SK-N-SH treated with all-trans-retinoic acid at 6 μM for 48 hours (cell line): ENCODE results near the gene HEATR1.

Experiments used
- ATAC-seq: fragments of 200-7000 bp; cut with Tn5 transposase; 3 replicates; pipeline ENCODE4 v1.9.1; 2020; ENCODE audit warnings: mild to moderate bottlenecking, moderate library complexity
- ARNTL ChIP-seq: fragments of 450-650 bp; formaldehyde crosslinking; IDR thresholded peaks from 2 replicates; pipeline ENCODE4 v1.5.0; 2020; ENCODE audit warnings: low read depth, mild to moderate bottlenecking, moderate library complexity, borderline replicate concordance
- CREB5 ChIP-seq: fragments of 250-450 bp; sonication (Bioruptor Pico); IDR thresholded peaks from 2 replicates; pipeline ENCODE4 v1.5.1; 2020; ENCODE audit warnings: low read depth, mild to moderate bottlenecking, moderate library complexity
- CSDC2 ChIP-seq: fragments of 250-450 bp; sonication (Bioruptor Pico); IDR thresholded peaks from 2 replicates; pipeline ENCODE4 v1.5.0; 2020; ENCODE audit warnings: mild to moderate bottlenecking, moderate library complexity
- ESRRG ChIP-seq: fragments of 250-450 bp; sonication (Bioruptor Pico); IDR thresholded peaks from 2 replicates; pipeline ENCODE4 v1.6.1; 2021; ENCODE audit warnings: mild to moderate bottlenecking
- GLIS3 ChIP-seq: fragments of 250-450 bp; sonication (Bioruptor Pico); IDR thresholded peaks from 2 replicates; pipeline ENCODE4 v1.5.0; 2020; ENCODE audit warnings: mild to moderate bottlenecking, moderate library complexity
- ISL1 ChIP-seq: fragments of 250-450 bp; sonication (Bioruptor Pico); IDR thresholded peaks from 2 replicates; pipeline ENCODE4 v2.1.2; 2022; ENCODE audit warnings: mild to moderate bottlenecking, moderate library complexity
- OSR1 ChIP-seq: fragments of 250-450 bp; sonication (Bioruptor Pico); IDR thresholded peaks from 2 replicates; pipeline ENCODE4 v1.8.0; 2022; ENCODE audit warnings: moderate library complexity, mild to moderate bottlenecking, inconsistent platforms
- PATZ1 ChIP-seq: fragments of 250-450 bp; sonication (Bioruptor Pico); IDR thresholded peaks from 2 replicates; pipeline ENCODE4 v1.8.0; 2020; ENCODE audit warnings: mild to moderate bottlenecking, moderate library complexity, borderline replicate concordance
- PPARA ChIP-seq: fragments of 250-450 bp; sonication (Bioruptor Pico); IDR thresholded peaks from 2 replicates; pipeline ENCODE4 v1.5.0; 2020; ENCODE audit warnings: mild to moderate bottlenecking, borderline replicate concordance
- RARB ChIP-seq: fragments of 250-450 bp; sonication (Bioruptor Pico); IDR thresholded peaks from 2 replicates; pipeline ENCODE4 v1.8.0; 2021; ENCODE audit warnings: mild to moderate bottlenecking, moderate library complexity
- SNAI2 ChIP-seq: fragments of 250-450 bp; sonication (Bioruptor Pico); IDR thresholded peaks from 2 replicates; pipeline ENCODE4 v1.5.0; 2020; ENCODE audit warnings: mild to moderate bottlenecking, moderate library complexity
- TCF4 ChIP-seq: fragments of 250-450 bp; sonication (Bioruptor Pico); IDR thresholded peaks from 2 replicates; pipeline ENCODE4 v1.8.0; 2021; ENCODE audit warnings: mild to moderate bottlenecking, moderate library complexity, borderline replicate concordance
- TOX ChIP-seq: fragments of 250-450 bp; sonication (Bioruptor Pico); IDR thresholded peaks from 2 replicates; pipeline ENCODE4 v1.8.0; 2021; ENCODE audit warnings: mild to moderate bottlenecking, moderate library complexity, borderline replicate concordance
- TSHZ2 ChIP-seq: fragments of 250-450 bp; sonication (Bioruptor Pico); IDR thresholded peaks from 2 replicates; pipeline ENCODE4 v1.5.0; 2020; ENCODE audit warnings: mild to moderate bottlenecking, moderate library complexity
- ZC3H10 ChIP-seq: fragments of 250-450 bp; sonication (Bioruptor Pico); IDR thresholded peaks from 2 replicates; pipeline ENCODE4 v1.5.1; 2021; ENCODE audit warnings: mild to moderate bottlenecking, moderate library complexity
- ZFP3 ChIP-seq: fragments of 250-450 bp; sonication (Bioruptor Pico); IDR thresholded peaks from 2 replicates; pipeline ENCODE4 v1.5.0; 2020; ENCODE audit warnings: mild to moderate bottlenecking, moderate library complexity
- ZFP30 ChIP-seq: fragments of 450-650 bp; formaldehyde crosslinking; IDR thresholded peaks from 2 replicates; pipeline ENCODE4 v1.5.0; 2022; ENCODE audit warnings: mild to moderate bottlenecking, moderate library complexity
- ZNF565 ChIP-seq: fragments of 450-650 bp; formaldehyde crosslinking; conservative IDR thresholded peaks from 2 replicates; pipeline ENCODE4 v1.5.0; 2020; ENCODE audit warnings: low read depth, mild to moderate bottlenecking, moderate library complexity
- ZNF70 ChIP-seq: fragments of 450-650 bp; formaldehyde crosslinking; IDR thresholded peaks from 2 replicates; pipeline ENCODE4 v1.5.0; 2020; ENCODE audit warnings: mild to moderate bottlenecking, moderate library complexity
- ZNF8 ChIP-seq: fragments of 450-650 bp; formaldehyde crosslinking; IDR thresholded peaks from 2 replicates; pipeline ENCODE4 v1.5.0; 2020; ENCODE audit warnings: mild to moderate bottlenecking, moderate library complexity
- TF ChIP-seq, protein P1 (sequence below): fragments of 250-450 bp; sonication (Bioruptor Pico); IDR thresholded peaks from 2 replicates; pipeline ENCODE4 v1.8.0; 2021; ENCODE audit warnings: low read depth, mild to moderate bottlenecking, moderate library complexity, borderline replicate concordance
- TF ChIP-seq, protein P2 (sequence below): fragments of 250-450 bp; sonication (Bioruptor Pico); IDR thresholded peaks from 2 replicates; pipeline ENCODE4 v1.5.1; 2021; ENCODE audit warnings: mild to moderate bottlenecking, moderate library complexity

Gene HEATR1

DNA sequence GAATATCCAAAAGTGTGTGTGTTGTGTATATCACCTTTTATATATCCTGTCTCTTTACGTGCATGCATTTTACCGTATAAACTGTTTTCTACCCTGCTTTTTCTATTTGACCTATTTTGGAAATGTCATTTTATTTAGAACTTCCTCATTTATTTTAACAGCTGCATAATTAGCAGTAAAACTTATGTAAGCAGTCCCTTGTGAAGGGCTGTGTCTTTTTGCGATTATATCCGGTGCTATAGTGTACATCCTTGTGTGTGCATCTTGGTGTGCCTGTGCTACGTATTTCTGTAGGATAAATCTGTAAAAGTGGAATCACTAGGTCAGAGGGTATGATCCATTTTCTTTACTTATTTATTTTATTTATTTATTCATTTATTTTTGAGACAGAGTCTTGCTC lies 73.4 kb downstream of the HEATR1 start:
- ATAC-seq: no peak
- no peak for TF ChIP-seq RARB
- TF ChIP-seq, protein P1, sequence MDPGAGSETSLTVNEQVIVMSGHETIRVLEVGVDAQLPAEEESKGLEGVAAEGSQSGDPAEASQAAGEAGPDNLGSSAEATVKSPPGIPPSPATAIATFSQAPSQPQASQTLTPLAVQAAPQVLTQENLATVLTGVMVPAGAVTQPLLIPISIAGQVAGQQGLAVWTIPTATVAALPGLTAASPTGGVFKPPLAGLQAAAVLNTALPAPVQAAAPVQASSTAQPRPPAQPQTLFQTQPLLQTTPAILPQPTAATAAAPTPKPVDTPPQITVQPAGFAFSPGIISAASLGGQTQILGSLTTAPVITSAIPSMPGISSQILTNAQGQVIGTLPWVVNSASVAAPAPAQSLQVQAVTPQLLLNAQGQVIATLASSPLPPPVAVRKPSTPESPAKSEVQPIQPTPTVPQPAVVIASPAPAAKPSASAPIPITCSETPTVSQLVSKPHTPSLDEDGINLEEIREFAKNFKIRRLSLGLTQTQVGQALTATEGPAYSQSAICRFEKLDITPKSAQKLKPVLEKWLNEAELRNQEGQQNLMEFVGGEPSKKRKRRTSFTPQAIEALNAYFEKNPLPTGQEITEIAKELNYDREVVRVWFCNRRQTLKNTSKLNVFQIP (CRISPR knock-in tag): no peak
- no peak for TF ChIP-seq ESRRG
- TF ChIP-seq PATZ1 (CRISPR knock-in tag): no peak
- TF ChIP-seq PPARA (CRISPR knock-in tag): no peak
- TF ChIP-seq ZNF565: no peak
- no peak for TF ChIP-seq ZFP3 (CRISPR knock-in tag)
- no peak for TF ChIP-seq GLIS3 (CRISPR knock-in tag)
- TF ChIP-seq ARNTL (CRISPR knock-in tag): no peak
- TF ChIP-seq, protein P2, sequence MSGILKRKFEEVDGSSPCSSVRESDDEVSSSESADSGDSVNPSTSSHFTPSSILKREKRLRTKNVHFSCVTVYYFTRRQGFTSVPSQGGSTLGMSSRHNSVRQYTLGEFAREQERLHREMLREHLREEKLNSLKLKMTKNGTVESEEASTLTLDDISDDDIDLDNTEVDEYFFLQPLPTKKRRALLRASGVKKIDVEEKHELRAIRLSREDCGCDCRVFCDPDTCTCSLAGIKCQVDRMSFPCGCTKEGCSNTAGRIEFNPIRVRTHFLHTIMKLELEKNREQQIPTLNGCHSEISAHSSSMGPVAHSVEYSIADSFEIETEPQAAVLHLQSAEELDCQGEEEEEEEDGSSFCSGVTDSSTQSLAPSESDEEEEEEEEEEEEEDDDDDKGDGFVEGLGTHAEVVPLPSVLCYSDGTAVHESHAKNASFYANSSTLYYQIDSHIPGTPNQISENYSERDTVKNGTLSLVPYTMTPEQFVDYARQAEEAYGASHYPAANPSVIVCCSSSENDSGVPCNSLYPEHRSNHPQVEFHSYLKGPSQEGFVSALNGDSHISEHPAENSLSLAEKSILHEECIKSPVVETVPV (CRISPR knock-in tag): no peak
- no peak for TF ChIP-seq ZNF70 (CRISPR knock-in tag)
- TF ChIP-seq ZNF8: no peak
- TF ChIP-seq TOX (CRISPR knock-in tag): no peak
- no peak for TF ChIP-seq TSHZ2
- TF ChIP-seq TCF4 (CRISPR knock-in tag): no peak
- no peak for TF ChIP-seq ZC3H10 (CRISPR knock-in tag)

DNA sequence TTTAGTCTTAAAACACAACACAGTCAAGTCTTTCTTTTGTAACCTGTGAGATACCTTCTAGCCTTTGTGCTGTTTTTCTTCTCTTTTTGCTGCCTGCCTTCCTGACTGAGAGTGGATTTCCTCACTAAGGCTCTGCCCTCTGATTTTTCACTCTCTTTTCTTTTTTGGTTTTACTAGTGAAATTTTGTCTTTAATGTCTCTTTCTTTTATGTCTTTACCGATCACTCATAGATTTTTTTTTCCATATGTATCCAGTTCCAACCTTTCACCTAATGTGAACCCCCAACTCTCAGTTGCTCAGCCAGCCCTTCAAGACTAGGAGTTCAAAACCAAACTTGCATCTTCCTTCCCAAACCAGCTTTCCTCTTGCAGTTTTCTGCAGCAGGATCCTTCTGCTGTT lies 74.0 kb downstream of the HEATR1 start:
- ATAC-seq: no peak
- no peak for TF ChIP-seq PATZ1 (CRISPR knock-in tag)
- TF ChIP-seq ZNF70 (CRISPR knock-in tag): no peak
- TF ChIP-seq PPARA (CRISPR knock-in tag): no peak
- TF ChIP-seq SNAI2 (CRISPR knock-in tag): no peak
- TF ChIP-seq ZNF565: no peak
- TF ChIP-seq ZFP3 (CRISPR knock-in tag): no peak
- no peak for TF ChIP-seq TSHZ2
- TF ChIP-seq, protein P1 (CRISPR knock-in tag): no peak
- TF ChIP-seq RARB: no peak
- TF ChIP-seq TOX (CRISPR knock-in tag): no peak
- TF ChIP-seq CREB5 (CRISPR knock-in tag): no peak
- TF ChIP-seq OSR1: no peak
- no peak for TF ChIP-seq ESRRG
- TF ChIP-seq TCF4 (CRISPR knock-in tag): no peak
- no peak for TF ChIP-seq ZC3H10 (CRISPR knock-in tag)
- TF ChIP-seq ZFP30: no peak
- no peak for TF ChIP-seq CSDC2 (CRISPR knock-in tag)
- no peak for TF ChIP-seq ZNF8
- TF ChIP-seq ARNTL (CRISPR knock-in tag): no peak
- no peak for TF ChIP-seq ISL1
